Measurements from ENCODE around the gene FLCN.
"Not testable (repeated sequence)": the region's sequence is repeated elsewhere in the genome, so short reads cannot be mapped to it uniquely, and the experiment has no call there.

The FLCN gene, protein sequence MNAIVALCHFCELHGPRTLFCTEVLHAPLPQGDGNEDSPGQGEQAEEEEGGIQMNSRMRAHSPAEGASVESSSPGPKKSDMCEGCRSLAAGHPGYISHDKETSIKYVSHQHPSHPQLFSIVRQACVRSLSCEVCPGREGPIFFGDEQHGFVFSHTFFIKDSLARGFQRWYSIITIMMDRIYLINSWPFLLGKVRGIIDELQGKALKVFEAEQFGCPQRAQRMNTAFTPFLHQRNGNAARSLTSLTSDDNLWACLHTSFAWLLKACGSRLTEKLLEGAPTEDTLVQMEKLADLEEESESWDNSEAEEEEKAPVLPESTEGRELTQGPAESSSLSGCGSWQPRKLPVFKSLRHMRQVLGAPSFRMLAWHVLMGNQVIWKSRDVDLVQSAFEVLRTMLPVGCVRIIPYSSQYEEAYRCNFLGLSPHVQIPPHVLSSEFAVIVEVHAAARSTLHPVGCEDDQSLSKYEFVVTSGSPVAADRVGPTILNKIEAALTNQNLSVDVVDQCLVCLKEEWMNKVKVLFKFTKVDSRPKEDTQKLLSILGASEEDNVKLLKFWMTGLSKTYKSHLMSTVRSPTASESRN

GRCh38 chr17:17237026-17237799, at the start of gene FLCN:
Gene FLCN (minus strand): TSS chr17:17237168. CDS start chr17:17228137, 9,031 bp downstream.
- DNase-seq = peak; percentile 83 to 88

- DNase-seq = no peak
Observed at GRCh38 chr17:17285951-17286350, 49.0 kb upstream of the FLCN start.

- peak; percentile 92 to 98 for DNase-seq
Observed at GRCh38 chr17:17280613-17281549, 43.9 kb upstream of the FLCN start, which contains the start of gene COPS3. Gene COPS3 (minus strand): TSS chr17:17281246. CDS start chr17:17281186, 60 bp downstream.

- DNase-seq = no peak
Observed at GRCh38 chr17:17279316-17279715, 42.3 kb upstream of the FLCN start.

DNA sequence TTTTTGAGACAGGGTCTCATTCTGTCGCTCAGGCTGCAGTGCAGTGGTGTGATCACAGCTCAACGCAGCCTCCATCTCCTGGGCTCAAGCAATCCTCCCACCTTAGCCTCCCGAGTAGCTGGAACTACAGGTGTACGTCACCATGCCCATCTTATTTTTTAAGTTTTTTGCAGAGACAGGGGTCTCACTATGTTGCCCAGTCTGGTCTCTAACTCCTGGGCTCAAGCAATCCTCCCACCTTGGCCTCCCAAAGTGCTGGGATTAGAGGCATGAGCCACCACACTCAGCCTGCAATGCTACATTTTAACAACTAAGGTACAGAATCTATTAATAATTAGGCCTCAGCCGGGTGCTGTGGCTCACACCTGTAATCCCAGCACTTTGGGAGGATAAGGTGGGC, 40.5 kb upstream of the FLCN start:
- DNase-seq = not testable (repeated sequence)

DNA sequence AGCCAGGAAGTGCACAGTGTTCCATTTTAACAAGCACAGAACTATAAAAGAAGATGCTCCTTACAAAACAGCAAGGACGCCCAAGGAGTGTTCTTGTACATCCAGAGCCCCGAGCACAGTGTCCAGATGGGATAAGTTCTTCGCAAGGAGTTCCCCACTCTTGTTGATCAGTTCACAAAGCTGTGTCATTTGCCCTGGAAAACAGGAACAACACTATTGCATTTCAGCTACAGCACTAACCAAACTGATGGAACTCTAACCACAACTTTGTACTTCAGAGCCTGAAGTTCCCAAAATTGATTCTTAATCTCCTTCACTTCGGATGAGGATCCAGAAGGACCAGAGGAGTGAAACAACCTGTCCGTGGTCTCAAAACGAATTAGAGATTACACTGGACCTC, 39.0 kb upstream of the FLCN start:
- no peak for DNase-seq

GRCh38 chr17:17269926-17270773, 33.2 kb upstream of the FLCN start:
- no peak for DNase-seq

GRCh38 chr17:17264430-17264829, 27.5 kb upstream of the FLCN start:
- no peak for DNase-seq

DNA sequence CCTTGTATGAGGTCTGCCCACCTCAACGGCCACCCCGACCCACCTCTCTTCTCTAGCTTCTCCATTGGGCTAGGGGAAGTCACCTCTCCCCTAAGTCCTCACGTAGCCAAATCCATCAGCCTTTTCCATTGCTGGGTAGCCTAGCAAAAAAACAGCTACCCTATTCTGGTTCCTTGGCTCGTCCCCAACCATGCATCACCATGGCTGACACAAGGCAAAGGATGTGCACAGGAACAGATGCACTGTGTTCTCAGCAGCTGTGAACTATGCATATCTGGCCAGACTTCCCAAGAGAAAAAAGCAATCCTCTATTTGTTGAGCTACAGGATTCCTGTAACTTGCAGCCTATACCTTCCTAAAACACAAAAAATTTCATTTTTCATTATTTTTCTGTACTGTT, 22.0 kb upstream of the FLCN start:
- no peak for DNase-seq

DNA sequence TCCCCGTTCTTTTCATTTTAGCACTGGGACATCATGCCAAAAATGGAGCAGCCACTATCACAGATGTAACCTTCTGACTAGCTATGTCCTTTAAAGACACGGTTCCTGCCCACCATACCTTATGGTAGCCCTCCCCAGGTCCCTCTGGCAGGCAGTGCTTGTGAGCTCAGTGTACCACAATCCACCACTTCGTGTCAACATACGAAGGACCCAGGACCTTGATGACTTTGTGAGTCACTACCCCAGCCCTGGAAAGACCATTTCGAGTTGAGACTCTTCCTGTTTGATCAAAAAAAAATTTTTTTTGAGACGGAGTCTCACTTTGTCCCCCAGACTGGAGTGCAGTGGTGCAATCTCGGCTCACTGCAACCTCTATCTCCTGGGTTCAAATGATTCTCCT, 21.0 kb upstream of the FLCN start:
- DNase-seq = no peak

DNA sequence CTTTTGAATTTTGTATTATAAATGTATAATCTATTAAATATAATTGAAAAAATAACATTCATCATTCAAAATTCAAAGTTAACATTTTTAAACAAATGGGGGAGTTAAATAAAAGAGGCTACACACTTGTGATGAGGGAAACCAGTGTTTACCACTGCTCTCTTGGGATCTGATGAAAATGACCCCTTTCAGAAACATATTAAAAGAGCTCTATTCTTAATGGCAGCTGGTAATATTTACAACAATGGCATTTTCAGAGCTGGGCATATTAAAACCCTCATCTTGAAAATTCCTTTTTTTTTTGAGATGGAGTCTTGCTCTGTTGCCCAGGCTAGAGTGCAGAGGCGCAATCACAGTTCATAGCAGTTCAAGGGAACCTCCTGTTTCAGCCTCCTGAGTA, 19.3 kb upstream of the FLCN start:
- no peak for DNase-seq

GRCh38 chr17:17255689-17256088, 18.7 kb upstream of the FLCN start:
- DNase-seq = not testable (repeated sequence)

DNA sequence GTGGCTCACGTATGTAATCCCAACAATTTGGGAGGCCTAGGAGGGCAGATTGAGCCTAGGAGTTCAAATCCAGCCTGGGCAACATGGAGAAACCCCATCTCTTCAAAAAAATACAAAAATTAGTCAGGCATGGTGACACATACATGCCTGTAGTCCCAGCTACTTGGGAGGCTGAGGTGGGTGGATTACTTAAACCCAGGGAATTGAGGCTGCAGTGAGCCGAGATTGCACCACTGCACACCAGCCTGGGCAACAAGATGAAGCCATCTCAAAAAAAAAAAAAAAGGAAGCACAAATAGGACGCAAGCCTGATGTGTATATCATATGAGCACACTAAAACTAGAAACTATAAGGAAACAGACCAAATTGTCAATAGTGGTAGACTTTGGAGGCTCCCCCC, 17.1 kb upstream of the FLCN start:
- DNase-seq = no peak

GRCh38 chr17:17253406-17253805, 16.4 kb upstream of the FLCN start:
- DNase-seq = no peak

GRCh38 chr17:17252149-17252661, 15.2 kb upstream of the FLCN start:
- no peak for DNase-seq

GRCh38 chr17:17246879-17247278, 9.9 kb upstream of the FLCN start:
- DNase-seq = no peak

DNA sequence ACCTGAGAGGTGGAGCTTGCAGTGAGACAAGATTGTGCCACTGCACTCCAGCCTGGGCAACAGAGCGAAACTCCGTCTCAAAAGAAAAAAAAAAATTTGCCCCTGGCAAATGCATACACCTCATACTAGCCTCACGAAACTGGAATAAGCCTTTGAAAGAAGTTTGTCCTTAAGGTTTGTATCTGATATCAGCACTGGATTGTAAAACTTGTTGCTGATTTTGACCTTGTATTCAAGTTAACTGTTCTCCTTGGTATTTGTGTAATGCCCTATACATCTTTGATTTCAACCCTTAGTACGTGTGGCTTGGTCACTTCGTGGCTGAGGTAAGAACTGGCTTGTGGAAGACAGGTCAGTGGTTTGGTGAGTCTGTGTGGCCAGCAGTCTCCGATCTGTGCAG, 6.2 kb upstream of the FLCN start:
- no peak for DNase-seq

DNA sequence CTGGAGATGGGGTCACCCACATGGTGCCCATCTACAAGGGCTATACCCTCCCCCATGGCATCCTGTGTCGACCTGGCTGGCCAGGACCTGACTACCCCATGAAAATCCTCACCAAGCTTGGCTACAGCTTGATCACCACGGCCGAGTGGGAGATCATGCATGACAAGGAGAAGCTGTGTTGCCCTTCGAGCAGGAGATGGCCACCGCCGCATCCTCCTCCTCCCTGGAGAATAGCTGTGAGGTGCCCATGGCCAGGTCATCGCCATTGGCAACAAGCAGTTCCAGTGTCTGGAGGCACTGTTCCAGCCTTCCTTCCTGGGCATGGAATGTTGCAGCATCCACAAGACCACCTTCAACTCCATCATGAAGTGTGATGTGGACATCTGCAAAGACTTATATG, 5.3 kb upstream of the FLCN start:
- DNase-seq = no peak

DNA sequence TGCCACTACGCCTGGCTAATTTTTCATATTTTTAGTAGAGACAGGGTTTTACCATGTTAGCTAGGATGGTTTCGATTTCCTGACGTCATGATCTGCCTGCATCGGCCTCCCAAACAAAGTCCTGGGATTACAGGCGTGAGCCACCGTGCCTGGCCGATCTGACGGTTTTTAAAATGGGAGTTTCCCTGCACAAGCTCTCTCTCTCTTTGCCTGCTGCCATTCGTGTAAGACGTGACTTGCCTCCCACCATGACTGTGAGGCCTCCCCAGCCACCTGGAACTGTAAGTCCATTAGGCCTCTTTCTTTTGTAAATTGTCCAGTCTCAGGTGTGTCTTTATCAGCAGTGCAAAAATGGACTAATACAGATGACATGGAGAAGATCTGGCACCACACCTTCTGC, 4.7 kb upstream of the FLCN start:
- DNase-seq = no peak

DNA sequence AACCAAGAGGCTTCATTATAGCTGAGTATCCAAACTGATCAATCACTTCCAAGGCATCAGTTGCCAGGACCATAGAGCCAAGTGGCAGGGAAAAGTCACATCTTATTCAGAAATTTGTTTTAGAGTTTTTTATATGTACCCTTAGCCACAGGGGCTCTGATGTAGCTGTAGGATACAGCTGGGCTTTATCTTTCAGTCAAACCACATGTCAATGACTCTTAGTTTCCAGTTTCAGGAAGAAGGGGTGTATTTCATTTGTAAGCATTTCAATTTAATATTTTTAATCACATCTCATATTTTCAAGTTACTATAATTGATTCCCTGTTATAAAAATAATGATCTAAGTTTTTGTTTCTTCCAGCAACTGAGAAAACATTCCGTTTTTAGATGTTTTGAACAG, 2.9 kb upstream of the FLCN start:
- no peak for DNase-seq

GRCh38 chr17:17236295-17237025, 508 bp downstream of the FLCN start:
- no peak for DNase-seq

Measured in NCI-H446 (cell line).